Ureter (tissue), 1 donor: ENCODE results near the gene NR1I2. TPM values are rescaled to one million over a fixed set of nuclear protein-coding genes. Genes with fewer than 3 reads are reported as not detected.

Source experiments
- DNase-seq: peaks from one replicate; pipeline ENCODE4 v3.0.0-alpha.2; 2020; ENCODE audit warnings: low spot score
- total RNA-seq: library from RNA; stranded (reverse); gene quantifications from one replicate; pipeline ENCODE4 v1.2.4, GENCODE V29; 2023
- donor health status: DM: yes; HTN: yes; CAD: no.

NR1I2 gene
- total RNA-seq, 1 donor from 2014 or later, result 1.2 TPM

- DNase-seq, result no peak
Observed at GRCh38 chr3:119819806-119820205, 37.9 kb downstream of the NR1I2 start.

- no peak for DNase-seq
Observed at GRCh38 chr3:119825820-119826219, 43.9 kb downstream of the NR1I2 start.

- no peak for DNase-seq
Observed at GRCh38 chr3:119826711-119827608, 45.1 kb downstream of the NR1I2 start.

- no peak for DNase-seq
Observed at GRCh38 chr3:119829420-119829819, 47.5 kb downstream of the NR1I2 start.

- DNase-seq, result no peak
Observed at GRCh38 chr3:119831022-119831421, 49.1 kb downstream of the NR1I2 start.

GRCh38 chr3:119831941-119832371 lies 50.1 kb downstream of the NR1I2 start:
- no peak for DNase-seq

- DNase-seq, result no peak
Observed at GRCh38 chr3:119834754-119835370, 53.0 kb downstream of the NR1I2 start.

- no peak for DNase-seq
Observed at GRCh38 chr3:119835556-119835955, 53.7 kb downstream of the NR1I2 start.

GRCh38 chr3:119841808-119842471 lies 60.0 kb downstream of the NR1I2 start:
- DNase-seq, result no peak

- DNase-seq, result no peak
Observed at GRCh38 chr3:119849126-119849525, 67.2 kb downstream of the NR1I2 start.

- no peak for DNase-seq
Observed at GRCh38 chr3:119856695-119857094, 74.8 kb downstream of the NR1I2 start.

GRCh38 chr3:119858957-119859356 lies 77.1 kb downstream of the NR1I2 start:
- DNase-seq, result no peak

- DNase-seq, result no peak
Observed at GRCh38 chr3:119859728-119860127, 77.8 kb downstream of the NR1I2 start.

- no peak for DNase-seq
Observed at GRCh38 chr3:119861681-119862080, 79.8 kb downstream of the NR1I2 start.

- no peak for DNase-seq
Observed at GRCh38 chr3:119862616-119863015, 80.7 kb downstream of the NR1I2 start.

GRCh38 chr3:119864476-119864875 lies 82.6 kb downstream of the NR1I2 start:
- no peak for DNase-seq

Other genes with a start within 250 kb of the NR1I2 start
- 0.26 TPM for gene CD80, start 222.5 kb upstream of the NR1I2 start, total RNA-seq
- gene ADPRH, start 202.6 kb upstream of the NR1I2 start, total RNA-seq, result 8.6 TPM
- gene PLA1A, start 184.2 kb upstream of the NR1I2 start, total RNA-seq, result 1.6 TPM
- 13.9 TPM for gene POPDC2, start 121.5 kb upstream of the NR1I2 start, total RNA-seq
- gene COX17, start 104.7 kb upstream of the NR1I2 start, total RNA-seq, result 29.7 TPM
- 5.8 TPM for gene CFAP91, start 79.1 kb upstream of the NR1I2 start, total RNA-seq